ENCODE measurements around the gene TMEM45A.
A peak's percentile ranks its signal among the peaks of the same experiment; 100 is the strongest.
"Not testable (repeated sequence)": the region's sequence is repeated elsewhere in the genome, so short reads cannot be mapped to it uniquely, and the experiment has no call there.

TMEM45A gene

DNA sequence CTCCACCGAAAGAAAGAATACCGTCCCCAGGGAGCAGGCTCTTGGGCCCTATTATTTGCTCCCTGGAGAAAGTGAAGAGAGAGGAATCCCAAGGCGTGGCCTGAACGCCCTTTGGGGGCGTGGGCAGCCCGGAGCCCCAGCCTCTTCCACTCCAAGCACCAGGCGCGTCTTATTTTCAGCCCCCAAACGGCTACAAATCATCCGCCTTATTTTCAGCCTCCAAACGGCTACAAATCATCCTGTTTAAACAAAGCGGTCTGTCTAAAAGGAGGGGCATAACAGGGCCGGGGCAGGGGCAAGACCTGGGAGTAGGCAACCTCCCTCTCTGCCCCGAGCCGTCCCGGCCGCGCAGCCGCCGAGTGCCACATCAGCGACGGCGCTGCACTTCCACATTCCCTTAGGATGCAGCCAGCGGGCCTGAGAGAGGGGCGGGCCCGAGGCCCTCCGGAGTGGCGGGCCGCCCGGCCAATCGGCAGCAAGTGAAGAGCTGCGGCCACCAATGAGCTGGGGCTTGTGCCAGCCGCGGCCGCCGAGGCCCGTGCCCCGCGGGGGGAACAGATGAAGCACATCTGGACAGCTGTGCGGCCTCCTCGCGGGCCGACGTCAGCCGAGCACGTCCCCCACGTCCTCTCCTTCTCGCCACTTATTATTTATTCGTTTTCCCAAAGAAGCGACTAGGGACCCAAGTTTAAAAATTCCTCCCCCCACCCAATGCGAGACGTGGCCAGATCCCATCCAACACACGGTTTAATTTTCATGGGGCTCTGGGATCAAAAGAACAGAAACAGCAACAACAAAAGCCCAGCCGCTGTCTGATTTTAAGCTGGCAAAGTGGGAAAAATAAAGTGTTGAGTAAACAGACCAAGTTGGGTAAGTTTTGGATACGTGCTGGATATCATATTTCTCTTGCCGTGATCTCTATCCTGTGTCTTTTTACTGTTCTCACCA, at the start of gene TMEM45A:
TMEM45A (plus strand) TSS at position 561 of the 948 bp plus-strand sequence. CDS start 62,593 bp downstream, outside the sequence.
- DNase-seq (ENCODE audit: low spot score) = peak; percentile 96

DNA sequence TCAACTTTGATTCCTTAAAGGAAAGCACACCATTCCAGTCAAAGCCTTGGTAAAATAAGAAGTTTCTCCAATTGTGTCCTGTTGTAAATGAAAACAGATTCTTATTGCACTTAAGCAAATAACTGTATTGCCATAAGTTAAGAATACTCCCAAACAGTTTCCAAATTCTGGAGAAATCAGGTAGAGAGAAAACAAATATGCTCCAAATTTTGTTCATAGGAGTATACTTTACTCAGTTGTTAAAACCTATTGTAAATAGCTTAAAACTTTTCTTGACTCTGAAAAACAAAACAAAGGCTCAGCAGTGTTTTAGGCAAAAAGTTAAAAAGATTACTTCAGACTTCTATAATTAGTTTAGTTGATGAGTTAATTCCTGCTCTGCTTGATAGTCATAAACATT, 48.7 kb upstream of the TMEM45A start:
- DNase-seq (ENCODE audit: low spot score) = no peak

- not testable (repeated sequence) for DNase-seq (ENCODE audit: low spot score)
Measured at GRCh38 chr3:100447067-100447466, 45.4 kb upstream of the TMEM45A start.

DNA sequence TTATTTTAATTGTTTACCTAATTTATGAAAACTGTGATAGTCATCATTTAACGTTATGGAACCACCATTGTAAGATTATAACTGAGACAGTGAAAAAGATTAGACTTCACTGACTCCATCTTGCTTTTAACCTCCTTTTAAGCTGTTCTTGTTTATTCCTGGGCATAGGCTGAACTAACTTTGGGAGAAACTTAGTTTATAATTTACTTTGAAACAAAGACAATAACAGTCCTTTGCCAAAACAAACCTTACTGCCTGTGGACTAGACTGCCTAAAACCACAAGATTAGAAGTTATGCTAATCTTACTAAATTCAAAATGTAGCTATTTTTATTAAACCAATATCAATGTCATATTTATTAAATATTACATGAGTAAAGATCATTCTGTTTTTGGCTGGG, 44.3 kb upstream of the TMEM45A start:
- DNase-seq (ENCODE audit: low spot score) = no peak

DNA sequence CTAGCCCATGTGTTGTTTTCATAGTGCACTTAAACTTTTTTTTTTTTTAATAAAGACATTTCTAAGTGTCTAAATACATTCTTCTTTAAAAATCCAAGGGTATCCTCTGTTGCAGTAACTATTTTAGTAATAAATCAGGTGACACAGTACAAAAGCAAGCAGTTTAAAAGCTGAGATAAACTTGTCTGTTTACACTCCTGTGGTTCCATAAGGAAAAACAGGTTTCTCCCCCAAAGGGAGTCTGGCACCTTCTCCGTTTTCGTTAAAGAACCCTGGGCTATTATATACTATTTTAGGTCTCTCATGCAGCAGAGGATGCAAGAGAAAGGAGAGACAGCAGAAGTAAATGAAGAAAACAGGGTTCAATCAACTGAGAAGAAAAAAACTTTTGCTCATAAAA, 43.2 kb upstream of the TMEM45A start:
- no peak for DNase-seq (ENCODE audit: low spot score)

DNA sequence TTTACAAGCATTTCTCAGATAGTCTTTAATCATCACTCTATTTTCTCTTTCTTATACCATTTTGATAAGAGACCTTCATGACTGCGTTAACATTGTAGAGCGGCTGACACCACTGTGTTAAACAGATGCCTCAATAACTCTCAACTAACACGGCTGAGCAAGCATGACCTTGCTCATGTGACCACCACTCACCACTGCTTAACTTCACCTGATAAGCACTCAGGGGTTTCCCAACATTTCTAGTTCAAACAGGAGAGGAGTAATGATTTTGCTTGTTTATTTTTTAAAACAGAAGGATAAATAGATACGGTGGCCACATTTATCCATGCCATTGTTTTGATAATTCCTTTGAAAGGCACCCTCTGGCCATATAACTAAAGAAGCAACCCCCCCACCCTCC, 37.7 kb upstream of the TMEM45A start:
- peak; percentile 48 for DNase-seq (ENCODE audit: low spot score)

- DNase-seq (ENCODE audit: low spot score) = no peak
Measured at GRCh38 chr3:100455841-100456550, 36.4 kb upstream of the TMEM45A start.

GRCh38 chr3:100456745-100457144, 35.7 kb upstream of the TMEM45A start:
- DNase-seq (ENCODE audit: low spot score) = no peak

DNA sequence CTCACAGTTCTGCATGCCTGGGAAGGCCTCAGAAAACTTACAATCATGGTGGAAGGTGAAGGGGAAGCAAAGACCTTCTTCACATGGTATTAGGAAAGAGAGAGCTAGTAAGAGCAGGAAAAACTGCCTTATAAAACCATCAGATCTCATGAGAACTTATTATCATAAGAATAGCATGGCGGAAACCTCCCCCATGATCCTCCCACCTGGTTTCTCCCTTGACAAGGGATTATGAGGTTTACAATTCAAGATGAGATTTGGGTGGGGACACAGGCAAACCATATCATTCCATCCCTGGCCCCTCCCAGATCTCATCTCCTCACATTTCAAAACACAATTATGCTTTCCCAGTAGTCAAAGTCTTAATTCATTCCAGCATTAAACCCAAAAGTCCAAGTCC, 34.6 kb upstream of the TMEM45A start:
- no peak for DNase-seq (ENCODE audit: low spot score)

GRCh38 chr3:100458814-100459213, 33.6 kb upstream of the TMEM45A start:
- DNase-seq (ENCODE audit: low spot score) = no peak

GRCh38 chr3:100463002-100463401, 29.4 kb upstream of the TMEM45A start:
- DNase-seq (ENCODE audit: low spot score) = peak; percentile 70

DNA sequence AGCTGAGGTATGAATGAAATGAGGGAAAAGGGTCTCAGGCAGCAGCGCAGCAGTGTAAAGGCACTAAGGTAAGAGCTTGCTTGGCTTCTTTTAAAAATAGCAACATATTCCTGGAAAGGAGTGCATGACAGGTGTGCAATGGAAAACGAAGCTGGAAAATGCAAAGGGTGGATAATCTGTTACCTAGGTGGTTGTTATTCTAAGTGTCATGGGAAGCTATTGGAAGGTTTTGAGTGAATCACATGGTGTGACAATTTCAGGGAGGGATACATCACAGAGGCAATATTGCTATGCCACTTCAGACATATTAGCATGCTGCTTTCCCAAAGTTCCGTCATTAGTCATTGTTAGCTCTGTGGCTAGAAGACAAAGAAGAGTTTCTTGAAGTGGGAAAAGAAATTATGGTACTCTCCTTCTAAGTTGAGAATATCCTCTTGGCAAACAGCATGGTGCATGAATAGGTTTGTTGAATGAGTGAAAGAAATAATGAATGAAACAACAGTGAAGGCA, 28.7 kb upstream of the TMEM45A start:
- DNase-seq (ENCODE audit: low spot score) = peak; percentile 41

- peak; percentile 6 for DNase-seq (ENCODE audit: low spot score)
Measured at GRCh38 chr3:100465892-100466777, 26.3 kb upstream of the TMEM45A start.

DNA sequence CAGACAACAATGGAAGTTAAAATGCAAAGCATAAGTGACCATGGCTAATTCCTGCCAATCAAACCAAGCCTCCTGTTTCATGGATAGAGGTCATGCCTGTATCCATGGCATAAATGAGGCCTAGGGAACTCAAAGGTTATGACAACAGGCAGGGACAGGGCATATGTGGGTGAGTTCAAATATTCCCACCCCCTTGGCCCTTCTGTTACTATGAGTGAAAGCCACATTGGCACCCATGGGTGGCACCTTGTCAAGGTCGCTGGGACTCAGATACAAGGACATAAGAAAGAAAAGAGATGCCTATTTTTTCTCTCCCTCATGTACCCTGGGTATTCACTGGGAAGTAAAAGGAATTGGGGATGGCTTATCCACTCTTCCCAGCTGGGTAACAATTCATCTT, 25.3 kb upstream of the TMEM45A start:
- DNase-seq (ENCODE audit: low spot score) = no peak

GRCh38 chr3:100468676-100469075, 23.7 kb upstream of the TMEM45A start:
- DNase-seq (ENCODE audit: low spot score) = no peak

- no peak for DNase-seq (ENCODE audit: low spot score)
Measured at GRCh38 chr3:100470951-100471350, 21.5 kb upstream of the TMEM45A start.

GRCh38 chr3:100471444-100471843, 21.0 kb upstream of the TMEM45A start:
- DNase-seq (ENCODE audit: low spot score) = no peak

DNA sequence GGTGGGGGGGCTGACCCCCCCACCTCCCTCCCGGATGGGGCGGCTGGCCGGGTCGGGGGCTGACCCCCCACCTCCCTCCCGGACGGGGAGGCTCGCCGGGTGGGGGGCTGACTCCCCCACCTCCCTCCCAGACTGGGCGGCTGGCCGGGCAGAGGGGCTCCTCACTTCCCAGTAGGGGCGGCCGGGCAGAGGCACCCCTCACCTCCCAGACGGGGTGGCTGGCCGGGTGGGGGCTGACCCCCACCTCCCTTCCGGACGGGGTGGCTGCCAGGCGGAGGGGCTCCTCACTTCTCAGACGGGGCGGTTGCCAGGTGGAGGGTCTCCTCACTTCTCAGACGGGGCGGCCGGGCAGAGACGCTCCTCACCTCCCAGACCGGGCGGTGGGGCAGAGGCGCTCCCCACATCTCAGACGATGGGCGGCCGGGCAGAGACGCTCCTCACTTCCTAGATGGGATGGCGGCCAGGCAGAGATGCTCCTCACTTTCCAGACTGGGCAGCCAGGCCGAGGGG, 14.5 kb upstream of the TMEM45A start:
- not testable (repeated sequence) for DNase-seq (ENCODE audit: low spot score)

- not testable (repeated sequence) for DNase-seq (ENCODE audit: low spot score)
Measured at GRCh38 chr3:100478521-100478920, 13.9 kb upstream of the TMEM45A start.

GRCh38 chr3:100480081-100480480, 12.3 kb upstream of the TMEM45A start:
- DNase-seq (ENCODE audit: low spot score) = no peak

DNA sequence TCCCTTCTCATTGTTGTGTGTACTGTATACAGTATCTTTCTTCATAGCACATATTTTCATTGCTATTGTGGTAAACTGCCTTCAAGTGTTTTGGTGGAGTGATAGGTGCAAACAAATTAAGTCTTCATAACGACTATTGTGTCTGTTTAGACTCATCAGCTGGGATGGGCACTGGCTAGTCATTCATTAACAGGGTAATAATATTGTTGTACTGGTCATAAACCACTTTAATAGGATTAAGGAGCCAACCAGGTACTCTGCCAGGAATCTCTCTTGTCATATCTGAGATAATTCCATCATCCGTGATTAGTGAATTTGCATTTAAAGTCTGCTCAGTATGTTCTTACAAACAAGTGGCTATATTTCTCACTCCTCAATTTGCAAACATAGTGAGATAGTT, 10.2 kb upstream of the TMEM45A start:
- no peak for DNase-seq (ENCODE audit: low spot score)

DNA sequence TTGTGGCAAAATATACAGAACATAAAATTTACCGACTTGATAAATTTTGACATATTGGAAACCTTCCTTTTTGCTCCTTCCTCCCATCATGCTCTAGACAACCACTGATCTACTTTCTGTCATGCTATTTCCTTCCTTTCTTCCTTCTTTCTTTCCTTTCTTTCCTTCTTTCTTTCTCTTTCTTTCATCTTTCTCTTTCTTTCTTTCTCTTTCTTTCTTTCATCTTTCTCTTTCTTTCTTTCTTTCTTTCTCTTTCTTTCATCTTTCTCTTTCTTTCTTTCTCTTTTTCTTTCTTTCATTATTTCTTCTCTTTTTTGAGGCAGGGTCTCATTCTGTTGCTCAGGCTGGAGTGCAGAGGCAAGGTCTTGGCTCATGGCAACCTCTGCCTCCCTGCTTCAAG, 8.9 kb upstream of the TMEM45A start:
- no peak for DNase-seq (ENCODE audit: low spot score)

All from kidney tubule cell (primary cell).